ENCODE results near the gene YDJC. TPM values are rescaled to one million over a fixed set of nuclear protein-coding genes. Genes with fewer than 3 reads are reported as not detected.

The YDJC gene
- total RNA-seq, 1 donor from 2014 or later: 18.4 TPM

GRCh38 chr22:21632237-21632895 is 2.5 kb upstream of the YDJC start, which contains the start of gene CCDC116:
Gene CCDC116, plus strand, starts transcription at chr22:21632760. Its CDS starts 422 bp downstream, at chr22:21633182.
- peaks cover 2% of the 10 kb centered on the region for H3K27me3 Mint-ChIP-seq (ENCODE audit: low read depth)
- no peak for DNase-seq (ENCODE audit: low read depth, low spot score)
- peaks cover 5% of the 10 kb centered on the region for H3K36me3 Mint-ChIP-seq (ENCODE audit: low read depth)
- TF ChIP-seq CTCF (conservative IDR thresholded peaks at IDR 0.05): no peak
- no peak within 1 kb of the TSS for H3K27ac Mint-ChIP-seq (ENCODE audit: unreplicated experiment)
- H3K9me3 Mint-ChIP-seq: no peaks in the 10 kb centered on the region
- H3K4me3 Mint-ChIP-seq: peak within 1 kb of the TSS; percentile 65
- peaks cover 13% of the 10 kb centered on the region for H3K4me1 Mint-ChIP-seq

GRCh38 chr22:21631025-21631424 is 1.2 kb upstream of the YDJC start:
- H3K9me3 Mint-ChIP-seq: no peaks in the 10 kb centered on the region
- peaks cover 24% of the 10 kb centered on the region for H3K4me1 Mint-ChIP-seq
- no peak for TF ChIP-seq CTCF (conservative IDR thresholded peaks at IDR 0.05)
- peaks cover 2% of the 10 kb centered on the region for H3K27me3 Mint-ChIP-seq (ENCODE audit: low read depth)
- no peak overlapping the region for H3K27ac Mint-ChIP-seq (ENCODE audit: unreplicated experiment)
- peaks cover 5% of the 10 kb centered on the region for H3K36me3 Mint-ChIP-seq (ENCODE audit: low read depth)
- peak overlapping the region; percentile 78 for H3K4me3 Mint-ChIP-seq
- DNase-seq (ENCODE audit: low read depth, low spot score): no peak

GRCh38 chr22:21628386-21629254 is 1.2 kb downstream of the YDJC start:
- H3K27ac Mint-ChIP-seq (ENCODE audit: unreplicated experiment): peak overlapping the region; percentile 88
- TF ChIP-seq CTCF (conservative IDR thresholded peaks at IDR 0.05): no peak
- H3K9me3 Mint-ChIP-seq: no peaks in the 10 kb centered on the region
- peaks cover 5% of the 10 kb centered on the region for H3K36me3 Mint-ChIP-seq (ENCODE audit: low read depth)
- no peak for DNase-seq (ENCODE audit: low read depth, low spot score)
- peaks cover 24% of the 10 kb centered on the region for H3K4me1 Mint-ChIP-seq
- peak overlapping the region; percentile 93 for H3K4me3 Mint-ChIP-seq
- peaks cover 2% of the 10 kb centered on the region for H3K27me3 Mint-ChIP-seq (ENCODE audit: low read depth)

- peaks cover 37% of the 10 kb centered on the region for H3K4me1 Mint-ChIP-seq
- no peak for TF ChIP-seq CTCF (conservative IDR thresholded peaks at IDR 0.05)
- peak overlapping the region; percentile 82 for H3K4me3 Mint-ChIP-seq
- no peak for DNase-seq (ENCODE audit: low read depth, low spot score)
- peaks cover 7% of the 10 kb centered on the region for H3K36me3 Mint-ChIP-seq (ENCODE audit: low read depth)
- H3K27me3 Mint-ChIP-seq (ENCODE audit: low read depth): peaks cover 2% of the 10 kb centered on the region
- H3K27ac Mint-ChIP-seq (ENCODE audit: unreplicated experiment): peak overlapping the region; percentile 14
- no peaks in the 10 kb centered on the region for H3K9me3 Mint-ChIP-seq
Measured at GRCh38 chr22:21626735-21627469, 2.9 kb downstream of the YDJC start.

- Mint-ChIP-seq H3K4me1 (peaks cover 43% of the 10 kb centered on the region), H3K9me3 (no peaks in the 10 kb centered on the region), H3K36me3 (ENCODE audit: low read depth) (peaks cover 7% of the 10 kb centered on the region), H3K27me3 (ENCODE audit: low read depth) (peaks cover 2% of the 10 kb centered on the region), H3K4me3 (peak overlapping the region; percentile 52), H3K27ac (ENCODE audit: unreplicated experiment) (no peak overlapping the region)
- no peak for DNase-seq (ENCODE audit: low read depth, low spot score)
- TF ChIP-seq CTCF (conservative IDR thresholded peaks at IDR 0.05): no peak
Measured at GRCh38 chr22:21626073-21626734, 3.6 kb downstream of the YDJC start.

Measured in neural crest cell (in vitro differentiated cells).